Measurements from ENCODE around the gene POP7.

The POP7 gene

DNA sequence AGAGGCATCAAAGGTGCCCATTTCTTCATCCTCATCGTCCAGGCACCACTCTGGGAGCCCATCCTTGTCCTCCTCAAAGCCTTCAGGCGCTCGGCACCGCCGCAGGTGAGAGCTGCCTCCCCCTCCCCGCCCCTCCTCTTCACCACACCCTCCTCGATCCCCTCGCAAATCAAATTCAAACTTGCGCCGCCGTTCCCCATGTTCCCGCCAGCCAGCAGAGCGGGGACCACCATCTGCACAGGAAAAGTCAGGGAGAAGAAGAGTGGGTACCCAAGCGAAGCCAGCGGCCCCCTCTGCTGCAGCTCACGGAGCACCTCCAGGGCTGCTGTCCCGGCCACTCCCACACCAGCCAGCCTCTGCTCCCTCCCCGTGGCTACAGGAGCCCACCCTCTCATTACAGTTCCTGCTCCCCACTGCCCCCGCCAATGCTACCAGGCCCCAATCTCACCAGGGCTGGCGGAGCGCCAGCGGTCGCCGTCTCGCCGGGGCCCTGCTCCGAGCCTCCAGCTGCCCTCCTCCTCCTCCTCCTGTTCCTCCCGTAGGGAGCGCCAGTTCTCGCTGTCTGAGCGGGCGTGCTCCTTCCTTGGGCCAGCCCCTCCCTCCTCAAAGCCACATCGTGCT is 19.6 kb upstream of the POP7 start:
- H3K27ac ChIP-seq: no peak overlapping the region
- H3K9me3 ChIP-seq (ENCODE audit: severe bottlenecking): no peaks in the 10 kb centered on the region
- no peak overlapping the region for H3K4me3 ChIP-seq (ENCODE audit: low read depth, low read length)
- H3K36me3 ChIP-seq: peaks cover 89% of the 10 kb centered on the region
- DNase-seq: no peak
- no peak for TF ChIP-seq CTCF (IDR thresholded peaks at IDR 0.05; ENCODE audit: low read depth, low read length)
- no peaks in the 10 kb centered on the region for H3K27me3 ChIP-seq (ENCODE audit: insufficient read depth, low read depth, severe bottlenecking)

DNA sequence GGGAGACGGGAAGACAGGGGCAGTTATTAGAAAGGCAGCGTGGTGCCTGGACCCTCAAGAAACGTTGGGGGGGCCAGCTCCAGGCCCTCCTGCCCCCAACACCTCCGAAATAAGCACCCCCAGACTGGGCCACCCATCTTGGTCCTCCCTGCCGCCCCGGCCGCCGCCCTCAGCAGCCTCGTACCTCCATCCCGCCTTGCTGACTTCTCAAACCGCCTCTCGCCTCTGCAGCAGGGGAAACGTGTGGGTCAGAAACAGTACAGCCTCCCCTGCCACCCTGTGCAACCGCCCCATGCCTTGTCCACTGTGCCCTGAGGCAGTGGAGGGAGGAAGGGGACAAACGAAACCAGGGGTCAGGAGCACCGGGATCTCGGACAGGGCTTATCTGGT is 19.1 kb upstream of the POP7 start:
- no peak for TF ChIP-seq CTCF (IDR thresholded peaks at IDR 0.05; ENCODE audit: low read depth, low read length)
- H3K27ac ChIP-seq: no peak overlapping the region
- no peaks in the 10 kb centered on the region for H3K9me3 ChIP-seq (ENCODE audit: severe bottlenecking)
- peaks cover 84% of the 10 kb centered on the region for H3K36me3 ChIP-seq
- DNase-seq: no peak
- no peak overlapping the region for H3K4me3 ChIP-seq (ENCODE audit: low read depth, low read length)
- no peaks in the 10 kb centered on the region for H3K27me3 ChIP-seq (ENCODE audit: insufficient read depth, low read depth, severe bottlenecking)

- no peak for DNase-seq
- Histone ChIP-seq H3K27ac (no peak overlapping the region), H3K9me3 (ENCODE audit: severe bottlenecking) (no peaks in the 10 kb centered on the region), H3K36me3 (peaks cover 84% of the 10 kb centered on the region), H3K4me3 (ENCODE audit: low read depth, low read length) (no peak overlapping the region), H3K27me3 (ENCODE audit: insufficient read depth, low read depth, severe bottlenecking) (no peaks in the 10 kb centered on the region)
- no peak for TF ChIP-seq CTCF (IDR thresholded peaks at IDR 0.05; ENCODE audit: low read depth, low read length)
Observed at GRCh38 chr7:100687261-100687660, 18.7 kb upstream of the POP7 start.

- no peak for TF ChIP-seq CTCF (IDR thresholded peaks at IDR 0.05; ENCODE audit: low read depth, low read length)
- no peaks in the 10 kb centered on the region for H3K27me3 ChIP-seq (ENCODE audit: insufficient read depth, low read depth, severe bottlenecking)
- no peak overlapping the region for H3K27ac ChIP-seq
- no peak overlapping the region for H3K4me3 ChIP-seq (ENCODE audit: low read depth, low read length)
- no peak for DNase-seq
- H3K9me3 ChIP-seq (ENCODE audit: severe bottlenecking): no peaks in the 10 kb centered on the region
- H3K36me3 ChIP-seq: peaks cover 84% of the 10 kb centered on the region
Observed at GRCh38 chr7:100687751-100688300, 18.1 kb upstream of the POP7 start.

DNA sequence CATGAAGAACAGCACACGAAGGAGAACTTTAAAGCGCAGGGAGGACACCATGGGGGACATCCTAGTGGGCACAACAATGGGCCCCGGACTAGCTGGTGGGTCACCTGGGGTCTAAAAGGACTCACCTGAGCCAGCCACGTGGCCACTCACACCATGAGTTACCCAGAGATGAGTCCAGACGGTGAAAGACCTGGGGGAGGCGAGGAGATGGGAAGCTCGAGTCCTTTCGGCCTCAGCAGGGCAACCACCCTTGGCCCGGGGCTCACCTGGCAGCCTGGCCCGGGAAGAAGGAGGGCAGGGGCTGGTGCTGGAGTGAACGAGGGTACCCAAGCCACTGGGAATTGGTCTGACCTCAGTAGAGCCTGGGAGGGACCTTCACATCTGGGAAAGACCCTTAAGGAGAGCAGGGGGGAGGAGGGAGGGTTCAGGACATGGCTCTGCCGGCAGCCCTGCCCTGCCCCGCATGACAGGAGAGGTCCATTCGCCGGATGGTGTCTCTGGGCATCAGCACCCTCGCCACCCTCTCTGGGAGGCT is 17.5 kb upstream of the POP7 start:
- H3K36me3 ChIP-seq: peaks cover 79% of the 10 kb centered on the region
- H3K9me3 ChIP-seq (ENCODE audit: severe bottlenecking): no peaks in the 10 kb centered on the region
- no peaks in the 10 kb centered on the region for H3K27me3 ChIP-seq (ENCODE audit: insufficient read depth, low read depth, severe bottlenecking)
- H3K4me3 ChIP-seq (ENCODE audit: low read depth, low read length): no peak overlapping the region
- DNase-seq: no peak
- TF ChIP-seq CTCF (IDR thresholded peaks at IDR 0.05; ENCODE audit: low read depth, low read length): no peak
- no peak overlapping the region for H3K27ac ChIP-seq

Data from WERI-Rb-1 (cell line).